Upper lobe of left lung (tissue), 4 donors: Measurements from ENCODE around the gene SLC27A1.

Experiments
- CTCF ChIP-seq, 6 experiments: fragments of 450-650 bp in 4 of 6; fragments of 200-600 bp in 2 of 6; sonication (generic) in 2 of 6; IDR thresholded peaks; one replicate each; pipeline ENCODE4 v1.5.1; 2016 to 2019; ENCODE audit warnings: antibody characterized with exemption in 6 of 6
- EP300 ChIP-seq, 4 donors: sonication (generic); formaldehyde crosslinking; IDR thresholded peaks; one replicate each; pipeline ENCODE4 v1.5.1; 2017; ENCODE audit warnings: antibody characterized with exemption in 4 of 4, control low read depth in 2 of 4
- POLR2A ChIP-seq, 4 donors: fragments of 450-650 bp; IDR thresholded peaks; one replicate each; pipeline ENCODE4 v1.5.1; 2016 to 2017; ENCODE audit warnings: antibody characterized with exemption in 4 of 4, mild to moderate bottlenecking in 2 of 4
- POLR2AphosphoS5 ChIP-seq, 2 donors: sonication (generic); formaldehyde crosslinking; IDR thresholded peaks; one replicate each; pipeline ENCODE4 v1.5.1; 2017; ENCODE audit warnings: antibody characterized with exemption in 2 of 2

- no peak for TF ChIP-seq CTCF (IDR thresholded peaks at IDR 0.05)
- TF ChIP-seq EP300 (IDR thresholded peaks at IDR 0.05) = no peak
- no peak for TF ChIP-seq POLR2A (IDR thresholded peaks at IDR 0.05)
- TF ChIP-seq POLR2AphosphoS5 (IDR thresholded peaks at IDR 0.05) = no peak
Measured at GRCh38 chr19:17505223-17505622, 34.9 kb downstream of the SLC27A1 start.
